Right lobe of liver (tissue), 6 donors: Measurements from ENCODE around the gene PODXL2. TPM values are rescaled to one million over a fixed set of nuclear protein-coding genes. Genes with fewer than 3 reads are reported as not detected.

Experiments used
- ATAC-seq, 4 donors: fragments of 200-7000 bp; cut with Tn5 transposase; one replicate each; pipeline ENCODE4 v1.9.1; 2020; ENCODE audit warnings: mild to moderate bottlenecking in 4 of 4, moderate library complexity in 4 of 4
- DNase-seq, 3 donors: peaks; one replicate each; pipeline ENCODE4 v3.0.0-alpha.2; 2020
- H3K27ac ChIP-seq, 3 donors: fragments of 200-600 bp; one replicate each; pipeline ENCODE4 v1.8.0; 2022
- H3K27me3 ChIP-seq, 2 donors: fragments of 200-600 bp; one replicate each; pipeline ENCODE4 v1.8.0; 2022
- H3K36me3 ChIP-seq, 4 donors: fragments of 200-600 bp; sonication (generic) in 1 of 4; one replicate each; pipeline versions ENCODE4 v1.5.1 to v1.8.0; 2017 to 2022; ENCODE audit warnings: control low read depth in 1 of 4
- H3K4me1 ChIP-seq, 4 donors: fragments of 200-600 bp; sonication (generic) in 1 of 4; one replicate each; pipeline versions ENCODE4 v1.5.1 to v1.8.0; 2017 to 2022; ENCODE audit warnings: control low read depth in 1 of 4
- H3K4me3 ChIP-seq, 3 donors: fragments of 200-600 bp; one replicate each; pipeline ENCODE4 v1.8.0; 2022
- H3K9me3 ChIP-seq, 4 donors: fragments of 200-600 bp; sonication (generic) in 1 of 4; one replicate each; pipeline versions ENCODE4 v1.5.1 to v1.8.0; 2017 to 2022; ENCODE audit warnings: control low read depth in 1 of 4
- CTCF ChIP-seq, 4 donors: fragments of 200-600 bp in 3 of 4; fragments of 450-650 bp in 1 of 4; IDR thresholded peaks; one replicate each; pipeline versions ENCODE4 v1.5.1 to v1.8.0; 2016 to 2022; ENCODE audit warnings: antibody characterized with exemption in 4 of 4, mild to moderate bottlenecking in 2 of 4
- POLR2A ChIP-seq: fragments of 450-650 bp; IDR thresholded peaks from one replicate; pipeline ENCODE4 v1.6.1; 2017; ENCODE audit warnings: antibody characterized with exemption, mild to moderate bottlenecking
- WGBS: methylation state at CpG from one replicate; pipeline ENCODE4 v1.1.6; 2018; ENCODE audit warnings: low coverage, low lambda C conversion rate; ENCODE audit not compliant: insufficient coverage; ENCODE audit errors: missing lambda C conversion rate; 5-methylcytosine and 5-hydroxymethylcytosine counted together
- intact Hi-C, 2 donors: fragments of 100-400 bp; cut with DNase I; formaldehyde crosslinking; loops; one replicate each; pipeline versions ENCODE4 v1.11.2 to v1.14.1; 2022
- total RNA-seq, 6 experiments: library from RNA; depleted of rRNA in 2 of 6; stranded (reverse); fragments of >200 nt in 2 of 6; fragmentation: NEBNext Ultra II Directional in 3 of 6; extraction: Animal tissue kit (Norgen Biotek cat#: 25700) in 3 of 6; gene quantifications; one replicate each; pipeline versions ENCODE4 v1.1.0 to v1.2.4, GENCODE V29; 2016 to 2023
- donor health status: DM: no; HTN: yes; CAD: no.
- donor health status: DM: no; HTN: no; CAD: no.
- donor health status: DM: no; HTN: no; CAD: no.
- donor health status: DM: no; HTN: yes; CAD: no.
- donor health status: DM: no; HTN: yes; CAD: no.

Gene PODXL2
- total RNA-seq, 6 experiments from 2014 or later = 0.19 to 1.6 (median 0.63) TPM

DNA sequence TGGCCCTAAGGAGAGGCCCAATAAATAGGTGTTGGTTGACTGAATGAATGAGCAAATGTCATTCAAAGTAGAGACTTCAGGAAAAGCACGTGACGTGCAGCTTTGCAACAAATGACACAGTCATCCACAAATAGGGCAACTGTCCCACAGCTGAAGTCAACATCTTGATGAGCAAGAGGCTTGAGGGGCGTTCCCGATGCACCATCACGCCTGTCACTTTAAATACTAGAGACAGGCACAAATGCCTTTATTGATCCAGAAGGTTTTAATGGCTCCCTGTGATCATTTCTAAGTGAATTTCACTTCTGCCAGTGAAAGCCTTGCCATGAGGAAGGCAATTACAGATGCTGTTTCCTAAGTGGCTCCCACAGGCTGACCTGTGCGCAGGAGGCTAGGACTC is 87.4 kb downstream of the PODXL2 start:
- H3K36me3 ChIP-seq = peaks cover 0 to 45% (median 9%) of the 10 kb centered on the region in 4 donors
- H3K27me3 ChIP-seq = no peaks in the 10 kb centered on the region
- intact Hi-C loops = no loop called here
- no peak overlapping the region for H3K4me3 ChIP-seq
- H3K27ac ChIP-seq = no peak overlapping the region
- ATAC-seq (no peak), DNase-seq (no peak)
- no peaks in the 10 kb centered on the region for H3K9me3 ChIP-seq
- H3K4me1 ChIP-seq = no peaks in the 10 kb centered on the region
- 100% methylated on average over 4 of the region's 6 CpGs for WGBS
- no peak for TF ChIP-seq CTCF (IDR thresholded peaks at IDR 0.05)
- no peak for TF ChIP-seq POLR2A

DNA sequence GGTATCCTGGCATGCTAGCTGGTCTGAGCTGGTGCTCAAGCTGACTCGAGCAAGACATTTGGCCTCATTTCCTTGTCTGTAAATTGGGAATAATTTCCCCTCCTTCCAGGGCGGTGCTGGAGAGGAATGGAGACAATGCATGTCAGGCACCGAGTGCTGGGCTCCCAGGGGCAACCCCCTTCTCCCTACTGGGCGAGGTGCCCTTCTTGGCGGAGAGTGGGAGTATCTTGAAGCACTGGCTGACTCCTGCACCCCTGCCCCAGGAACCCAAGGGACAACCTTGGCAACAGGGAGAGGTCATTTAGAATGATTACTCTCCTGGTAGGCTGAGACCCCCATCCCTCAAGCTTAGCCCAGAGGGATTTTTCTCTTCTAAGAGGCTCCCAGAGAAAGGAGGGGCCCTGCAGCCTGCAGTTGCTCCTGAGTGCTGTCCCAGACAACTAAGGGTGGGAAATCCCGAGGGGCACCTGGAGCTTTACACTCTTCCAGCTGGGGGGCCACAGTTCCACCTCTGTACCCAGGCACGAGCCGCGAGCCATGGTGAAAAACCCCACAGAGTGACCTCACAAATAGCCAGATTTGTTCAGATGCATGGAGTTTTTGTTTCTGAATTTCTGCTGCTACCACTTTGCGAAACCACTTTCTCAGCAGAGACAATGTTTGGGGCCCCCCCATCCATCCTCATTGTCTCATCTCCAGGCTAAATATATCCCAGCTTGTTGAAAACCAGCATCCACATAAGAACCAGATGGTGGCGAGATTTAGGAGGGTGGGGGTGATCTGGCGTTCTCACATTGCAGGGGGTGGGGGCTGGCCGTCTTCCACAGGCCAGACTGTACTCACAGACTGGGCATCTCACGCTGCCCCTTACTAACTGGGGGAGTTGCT is 88.6 kb downstream of the PODXL2 start:
- H3K9me3 ChIP-seq = no peaks in the 10 kb centered on the region
- WGBS = 54% methylated on average over 2 of the region's 14 CpGs
- H3K36me3 ChIP-seq = peaks cover 0 to 54% (median 10%) of the 10 kb centered on the region in 4 donors
- no peaks in the 10 kb centered on the region for H3K27me3 ChIP-seq
- no peak overlapping the region for H3K4me3 ChIP-seq
- H3K27ac ChIP-seq = no peak overlapping the region
- intact Hi-C loops = no loop called here
- TF ChIP-seq POLR2A (no peak), CTCF (IDR thresholded peaks at IDR 0.05) (no peak)
- DNase-seq (peak in 1 of 3 donors; percentile 34), ATAC-seq (no peak)
- no peaks in the 10 kb centered on the region for H3K4me1 ChIP-seq

GRCh38 chr3:127718245-127718915 is 89.4 kb downstream of the PODXL2 start:
- no peak overlapping the region for H3K4me3 ChIP-seq
- H3K27me3 ChIP-seq = no peaks in the 10 kb centered on the region
- peaks cover 0 to 54% (median 10%) of the 10 kb centered on the region in 4 donors for H3K36me3 ChIP-seq
- no peaks in the 10 kb centered on the region for H3K4me1 ChIP-seq
- TF ChIP-seq POLR2A = no peak
- no peak for TF ChIP-seq CTCF (IDR thresholded peaks at IDR 0.05)
- intact Hi-C loops = no loop called here
- WGBS = 82% methylated on average over 7 of the region's 7 CpGs
- no peaks in the 10 kb centered on the region for H3K9me3 ChIP-seq
- no peak overlapping the region for H3K27ac ChIP-seq
- DNase-seq = no peak
- no peak for ATAC-seq

DNA sequence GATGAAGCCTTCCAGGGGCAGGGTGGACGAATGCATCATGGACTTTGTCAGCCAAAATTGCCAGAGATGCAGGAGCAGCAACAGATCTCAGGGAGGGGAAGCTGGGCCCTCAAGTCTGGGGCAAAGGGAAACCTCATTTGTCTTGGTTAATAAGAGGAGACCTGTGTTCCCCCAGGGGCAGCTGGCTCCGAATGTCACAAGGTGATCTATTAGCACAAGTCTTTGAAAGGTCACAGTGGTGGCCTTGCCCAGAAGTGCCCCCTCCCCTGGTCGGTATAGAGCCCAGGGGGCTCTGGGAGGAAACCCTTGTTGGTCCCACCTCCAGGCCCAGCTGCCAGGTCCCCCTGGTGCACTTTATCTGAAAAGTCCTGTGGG is 89.9 kb downstream of the PODXL2 start:
- intact Hi-C loops = no loop called here
- Histone ChIP-seq H3K36me3 (peaks cover 0 to 54% (median 10%) of the 10 kb centered on the region in 4 donors), H3K27ac (no peak overlapping the region), H3K4me1 (no peaks in the 10 kb centered on the region), H3K27me3 (no peaks in the 10 kb centered on the region), H3K9me3 (no peaks in the 10 kb centered on the region), H3K4me3 (no peak overlapping the region)
- no peak for TF ChIP-seq CTCF (IDR thresholded peaks at IDR 0.05)
- no peak for TF ChIP-seq POLR2A
- 45% methylated on average over 1 of the region's 3 CpGs for WGBS
- ATAC-seq (no peak), DNase-seq (peak in 1 of 3 donors; percentile 15)
